Esophagus muscularis mucosa (tissue), 4 donors: ENCODE measurements around the gene SPDYC. TPM values are rescaled to one million over a fixed set of nuclear protein-coding genes. Genes with fewer than 3 reads are reported as not detected.

Experiments used
- DNase-seq: peaks from one replicate; pipeline ENCODE4 v3.0.0-alpha.2; 2017; ENCODE audit errors: extremely low spot score
- H3K27ac ChIP-seq, 4 donors: fragments of 200-600 bp; sonication (generic); replicated peaks in 1 of 4; 1 replicate in 3 of 4; 2 replicates in 1 of 4; pipeline ENCODE4 v1.5.1; 2016 to 2019; ENCODE audit warnings: mild to moderate bottlenecking in 1 of 4
- H3K27me3 ChIP-seq, 4 donors: fragments of 200-600 bp; sonication (generic); one replicate each; pipeline versions ENCODE4 v1.5.1 to v1.6.0; 2016 to 2019
- H3K36me3 ChIP-seq, 4 donors: fragments of 200-600 bp; sonication (generic); one replicate each; pipeline ENCODE4 v1.5.1; 2016 to 2019
- H3K4me1 ChIP-seq, 4 donors: fragments of 200-600 bp; sonication (generic); one replicate each; pipeline ENCODE4 v1.5.1; 2016 to 2019
- H3K4me3 ChIP-seq, 4 donors: fragments of 200-600 bp; sonication (generic); 1 replicate in 2 of 4; 2 replicates in 2 of 4; pipeline ENCODE4 v1.5.1; 2016 to 2019; ENCODE audit warnings: mild to moderate bottlenecking in 4 of 4, moderate library complexity in 1 of 4
- H3K9me3 ChIP-seq, 4 donors: fragments of 200-600 bp; sonication (generic); 1 replicate in 3 of 4; 2 replicates in 1 of 4; pipeline ENCODE4 v1.5.1; 2016 to 2019
- EP300 ChIP-seq: sonication (generic); formaldehyde crosslinking; IDR thresholded peaks from one replicate; pipeline ENCODE4 v1.6.1; 2017; ENCODE audit warnings: antibody characterized with exemption
- POLR2A ChIP-seq: fragments of 450-650 bp; IDR thresholded peaks from one replicate; pipeline ENCODE4 v1.6.1; 2017; ENCODE audit warnings: antibody characterized with exemption, moderate library complexity, mild to moderate bottlenecking, low read depth
- POLR2AphosphoS5 ChIP-seq, 2 donors: sonication (generic); formaldehyde crosslinking; IDR thresholded peaks; one replicate each; pipeline ENCODE4 v1.6.1; 2017; ENCODE audit warnings: antibody characterized with exemption in 2 of 2
- WGBS: methylation state at CpG from one replicate; pipeline ENCODE4 v1.1.5; 2018; 5-methylcytosine and 5-hydroxymethylcytosine counted together
- intact Hi-C: fragments of 100-400 bp; cut with DNase I; formaldehyde crosslinking; loops from one replicate; pipeline ENCODE4 v1.15.1; 2023
- total RNA-seq, 4 donors: library from RNA; depleted of rRNA; stranded (reverse); fragments of >200 nt; gene quantifications; one replicate each; pipeline versions ENCODE4 v1.1.0 to v1.2.1, GENCODE V29; 2016
- TF ChIP-seq, protein P1 (sequence below), 3 experiments: fragments of 200-600 bp in 2 of 3; fragments of 450-650 bp in 1 of 3; sonication (generic) in 2 of 3; IDR thresholded peaks; one replicate each; pipeline ENCODE4 v1.5.1; 2017 to 2019; ENCODE audit warnings: antibody characterized with exemption in 3 of 3, mild to moderate bottlenecking in 2 of 3, moderate library complexity in 1 of 3

SPDYC gene
- total RNA-seq, 4 donors from 2014 or later, result not detected

- DNase-seq, result no peak
- intact Hi-C loops, result no loop called here
- Histone ChIP-seq H3K27ac (no peak overlapping the region), H3K4me3 (no peak overlapping the region), H3K4me1 (peaks cover 13 to 27% (median 23%) of the 10 kb centered on the region in 4 donors), H3K27me3 (no peaks in the 10 kb centered on the region), H3K36me3 (peaks cover 64 to 92% (median 89%) of the 10 kb centered on the region in 4 donors), H3K9me3 (no peaks in the 10 kb centered on the region)
- TF ChIP-seq, protein P1, sequence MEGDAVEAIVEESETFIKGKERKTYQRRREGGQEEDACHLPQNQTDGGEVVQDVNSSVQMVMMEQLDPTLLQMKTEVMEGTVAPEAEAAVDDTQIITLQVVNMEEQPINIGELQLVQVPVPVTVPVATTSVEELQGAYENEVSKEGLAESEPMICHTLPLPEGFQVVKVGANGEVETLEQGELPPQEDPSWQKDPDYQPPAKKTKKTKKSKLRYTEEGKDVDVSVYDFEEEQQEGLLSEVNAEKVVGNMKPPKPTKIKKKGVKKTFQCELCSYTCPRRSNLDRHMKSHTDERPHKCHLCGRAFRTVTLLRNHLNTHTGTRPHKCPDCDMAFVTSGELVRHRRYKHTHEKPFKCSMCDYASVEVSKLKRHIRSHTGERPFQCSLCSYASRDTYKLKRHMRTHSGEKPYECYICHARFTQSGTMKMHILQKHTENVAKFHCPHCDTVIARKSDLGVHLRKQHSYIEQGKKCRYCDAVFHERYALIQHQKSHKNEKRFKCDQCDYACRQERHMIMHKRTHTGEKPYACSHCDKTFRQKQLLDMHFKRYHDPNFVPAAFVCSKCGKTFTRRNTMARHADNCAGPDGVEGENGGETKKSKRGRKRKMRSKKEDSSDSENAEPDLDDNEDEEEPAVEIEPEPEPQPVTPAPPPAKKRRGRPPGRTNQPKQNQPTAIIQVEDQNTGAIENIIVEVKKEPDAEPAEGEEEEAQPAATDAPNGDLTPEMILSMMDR (IDR thresholded peaks at IDR 0.05), result no peak
- TF ChIP-seq POLR2AphosphoS5 (IDR thresholded peaks at IDR 0.05) (no peak), EP300 (no peak), POLR2A (no peak)
- WGBS, result 81% methylated on average over 13 of the region's 15 CpGs
Measured at GRCh38 chr11:65128182-65129145, 41.6 kb upstream of the SPDYC start.

GRCh38 chr11:65129649-65130441, 40.2 kb upstream of the SPDYC start:
- TF ChIP-seq, protein P1 (IDR thresholded peaks at IDR 0.05), result no peak
- TF ChIP-seq EP300, result no peak
- no peak for TF ChIP-seq POLR2A
- TF ChIP-seq POLR2AphosphoS5 (IDR thresholded peaks at IDR 0.05), result no peak
- intact Hi-C loops, result loop anchor here (5.0 kb wide), 1 partner anchor 52 kb away; the partner anchor contains the start of gene CAPN1
- no peaks in the 10 kb centered on the region for H3K9me3 ChIP-seq

DNA sequence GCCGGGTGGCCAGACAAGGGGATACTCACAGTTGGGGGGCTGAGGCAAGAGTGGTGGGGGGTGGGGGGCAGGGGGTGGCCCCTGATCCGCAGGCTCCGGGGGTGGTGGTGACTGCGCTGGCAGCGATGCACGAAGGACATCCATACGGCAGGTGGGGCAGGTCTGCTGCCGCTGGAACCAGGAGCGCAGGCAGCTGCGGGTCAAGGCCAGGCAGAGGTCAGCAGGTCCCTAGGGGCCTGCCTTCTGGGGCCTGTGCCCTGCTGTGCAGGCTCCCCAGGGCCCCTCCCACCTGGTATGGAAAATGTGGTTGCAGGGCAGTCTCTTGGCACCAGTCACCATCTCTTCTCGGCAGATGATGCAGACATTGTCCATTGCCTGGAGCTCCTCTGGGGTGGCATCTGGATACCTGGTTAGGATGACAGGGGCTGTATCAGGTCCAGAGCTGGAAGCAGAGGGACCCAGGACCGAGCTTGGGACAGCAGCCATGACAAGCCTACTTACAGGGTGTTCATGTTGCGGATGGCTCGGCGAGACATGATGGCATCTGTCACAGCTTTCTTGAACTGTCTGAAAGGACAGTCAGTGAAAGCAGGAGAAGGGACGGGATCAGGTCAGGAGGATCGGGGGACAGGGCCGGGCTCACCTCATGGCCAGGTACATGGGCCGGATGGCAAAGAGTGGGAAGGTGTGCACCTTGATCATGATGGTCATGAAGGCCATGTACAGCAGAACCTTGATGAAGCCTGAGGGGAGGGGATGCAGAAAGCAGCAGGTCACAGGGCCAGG, 39.2 kb upstream of the SPDYC start:
- no peak for TF ChIP-seq EP300
- TF ChIP-seq, protein P1 (IDR thresholded peaks at IDR 0.05), result no peak
- no peak for TF ChIP-seq POLR2A
- TF ChIP-seq POLR2AphosphoS5 (IDR thresholded peaks at IDR 0.05), result no peak
- intact Hi-C loops, result loop anchor here (5.0 kb wide), 1 partner anchor 51 kb away; the partner anchor contains the start of gene CAPN1
- peaks cover 24 to 33% (median 28%) of the 10 kb centered on the region in 4 donors for H3K4me1 ChIP-seq
- H3K9me3 ChIP-seq, result no peaks in the 10 kb centered on the region
- H3K4me3 ChIP-seq, result no peak overlapping the region
- WGBS, result 88% methylated on average over 19 of the region's 19 CpGs
- H3K27ac ChIP-seq, result no peak overlapping the region
- H3K27me3 ChIP-seq, result no peaks in the 10 kb centered on the region
- no peak for DNase-seq
- H3K36me3 ChIP-seq, result peaks cover 50 to 74% (median 73%) of the 10 kb centered on the region in 4 donors

More at GRCh38 chr11:65129649-65130441, 40.2 kb upstream of the SPDYC start:
- H3K27ac ChIP-seq, result no peak overlapping the region
- H3K4me1 ChIP-seq, result peaks cover 16 to 25% (median 21%) of the 10 kb centered on the region in 4 donors
- 86% methylated on average over 13 of the region's 13 CpGs for WGBS
- H3K4me3 ChIP-seq, result no peak overlapping the region
- H3K27me3 ChIP-seq, result no peaks in the 10 kb centered on the region
- peaks cover 59 to 84% (median 83%) of the 10 kb centered on the region in 4 donors for H3K36me3 ChIP-seq
- DNase-seq, result no peak

GRCh38 chr11:65131417-65131776, 38.6 kb upstream of the SPDYC start:
- Histone ChIP-seq H3K4me1 (peaks cover 26 to 38% (median 32%) of the 10 kb centered on the region in 4 donors), H3K9me3 (no peaks in the 10 kb centered on the region), H3K27me3 (no peaks in the 10 kb centered on the region), H3K4me3 (no peak overlapping the region), H3K27ac (no peak overlapping the region), H3K36me3 (peaks cover 44 to 68% (median 67%) of the 10 kb centered on the region in 4 donors)
- TF ChIP-seq POLR2AphosphoS5 (IDR thresholded peaks at IDR 0.05) (no peak), EP300 (no peak), POLR2A (no peak)
- TF ChIP-seq, protein P1 (IDR thresholded peaks at IDR 0.05), result no peak
- intact Hi-C loops, result loop anchor here (5.0 kb wide), 1 partner anchor 51 kb away; the partner anchor contains the start of gene CAPN1
- no peak for DNase-seq
- 86% methylated on average over 3 of the region's 3 CpGs for WGBS
